ENCODE measurements around the gene TMEM266. TPM values are rescaled to one million over a fixed set of nuclear protein-coding genes. Genes with fewer than 3 reads are reported as not detected.

The TMEM266 gene
- total and polyA plus RNA-seq, 8 donors = 1.9 to 5.5 (median 4.2) TPM

DNA sequence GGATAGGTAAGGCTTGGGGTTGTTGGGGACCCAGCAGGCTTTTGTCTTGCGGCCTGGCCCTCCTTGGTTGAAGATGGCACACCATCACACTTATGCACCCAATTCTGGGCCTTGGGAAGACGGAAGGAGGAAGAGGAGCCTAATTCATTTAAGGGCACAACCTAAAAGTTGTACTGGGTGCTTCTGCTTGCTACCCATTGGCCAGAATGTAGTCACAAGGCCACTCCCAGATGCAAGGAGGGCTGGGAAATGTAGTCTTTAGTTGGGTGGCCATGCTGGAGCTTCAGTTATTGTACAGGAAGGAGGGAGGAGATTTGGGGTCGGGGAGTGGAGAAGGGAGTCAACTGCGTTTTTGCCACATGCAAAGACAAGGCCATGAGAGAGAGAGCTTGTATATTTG, 109.2 kb downstream of the TMEM266 start:
- TF ChIP-seq, protein P1, sequence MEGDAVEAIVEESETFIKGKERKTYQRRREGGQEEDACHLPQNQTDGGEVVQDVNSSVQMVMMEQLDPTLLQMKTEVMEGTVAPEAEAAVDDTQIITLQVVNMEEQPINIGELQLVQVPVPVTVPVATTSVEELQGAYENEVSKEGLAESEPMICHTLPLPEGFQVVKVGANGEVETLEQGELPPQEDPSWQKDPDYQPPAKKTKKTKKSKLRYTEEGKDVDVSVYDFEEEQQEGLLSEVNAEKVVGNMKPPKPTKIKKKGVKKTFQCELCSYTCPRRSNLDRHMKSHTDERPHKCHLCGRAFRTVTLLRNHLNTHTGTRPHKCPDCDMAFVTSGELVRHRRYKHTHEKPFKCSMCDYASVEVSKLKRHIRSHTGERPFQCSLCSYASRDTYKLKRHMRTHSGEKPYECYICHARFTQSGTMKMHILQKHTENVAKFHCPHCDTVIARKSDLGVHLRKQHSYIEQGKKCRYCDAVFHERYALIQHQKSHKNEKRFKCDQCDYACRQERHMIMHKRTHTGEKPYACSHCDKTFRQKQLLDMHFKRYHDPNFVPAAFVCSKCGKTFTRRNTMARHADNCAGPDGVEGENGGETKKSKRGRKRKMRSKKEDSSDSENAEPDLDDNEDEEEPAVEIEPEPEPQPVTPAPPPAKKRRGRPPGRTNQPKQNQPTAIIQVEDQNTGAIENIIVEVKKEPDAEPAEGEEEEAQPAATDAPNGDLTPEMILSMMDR (IDR thresholded peaks at IDR 0.05) = no peak
- WGBS, 2 donors = 83 to 86% methylated on average over 4 of the region's 4 CpGs
- no peaks in the 10 kb centered on the region for H3K36me3 ChIP-seq
- FAIRE-seq (no peak), ATAC-seq (peak in 1 of 4 donors; percentile 50), DNase-seq (no peak)
- H3K4me1 ChIP-seq = no peaks in the 10 kb centered on the region
- no peaks in the 10 kb centered on the region for H3K27me3 ChIP-seq
- no peak overlapping the region for H3K4me3 ChIP-seq
- intact Hi-C loops (cut with DNase I) = no loop called here
- H3K27ac ChIP-seq = no peak overlapping the region
- H3K9me3 ChIP-seq = no peaks in the 10 kb centered on the region

DNA sequence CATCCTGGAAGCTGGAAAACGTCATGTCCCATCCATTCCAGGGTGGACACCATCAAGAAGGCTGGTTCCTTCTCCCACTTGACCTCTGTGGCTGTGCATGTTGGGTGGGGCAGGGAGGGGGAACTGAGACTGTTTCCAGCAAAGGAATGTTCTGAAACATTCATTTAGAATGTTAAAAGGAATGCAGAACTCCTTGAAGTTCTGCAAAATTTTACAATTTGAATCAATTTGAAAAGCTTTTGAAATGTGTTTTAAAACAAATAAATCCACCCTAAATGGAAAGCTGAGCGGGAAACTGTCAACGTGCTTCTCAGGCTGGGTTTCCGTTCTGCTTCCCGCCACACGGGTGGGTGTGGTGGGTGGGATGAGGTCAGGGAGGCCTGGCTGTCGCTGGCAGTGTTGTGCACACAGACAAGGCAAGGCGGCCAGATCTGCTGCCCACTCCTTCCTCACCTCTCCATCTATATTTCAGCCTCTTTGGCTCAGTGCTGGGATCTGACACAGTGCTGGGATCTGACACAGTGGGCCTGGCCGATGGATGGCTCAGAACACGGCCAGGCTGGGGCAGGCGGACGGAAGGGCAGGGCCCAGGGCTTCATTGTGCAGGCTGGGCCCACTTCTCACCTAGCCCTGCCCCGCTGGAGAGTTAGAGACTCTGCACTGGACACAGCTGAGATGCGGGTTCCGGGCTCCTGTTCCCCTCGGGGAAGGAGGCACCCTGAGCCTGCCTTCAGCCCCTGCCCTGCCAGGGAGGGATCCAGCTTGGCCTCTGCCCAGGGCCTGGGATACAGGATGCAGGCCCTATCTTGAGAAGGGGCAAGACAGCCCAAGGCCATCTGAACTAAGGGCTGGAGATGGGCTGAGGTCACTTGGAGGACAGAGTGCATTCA, 110.4 kb downstream of the TMEM266 start:
- Histone ChIP-seq H3K4me1 (no peaks in the 10 kb centered on the region), H3K36me3 (no peaks in the 10 kb centered on the region), H3K27ac (no peak overlapping the region), H3K4me3 (no peak overlapping the region), H3K27me3 (no peaks in the 10 kb centered on the region), H3K9me3 (no peaks in the 10 kb centered on the region)
- WGBS, 2 donors = 87 to 92% methylated on average over 16 of the region's 16 CpGs
- no peak for ATAC-seq
- FAIRE-seq = no peak
- no peak for DNase-seq
- intact Hi-C loops (cut with DNase I) = no loop called here
- TF ChIP-seq, protein P1 (IDR thresholded peaks at IDR 0.05) = no peak

DNA sequence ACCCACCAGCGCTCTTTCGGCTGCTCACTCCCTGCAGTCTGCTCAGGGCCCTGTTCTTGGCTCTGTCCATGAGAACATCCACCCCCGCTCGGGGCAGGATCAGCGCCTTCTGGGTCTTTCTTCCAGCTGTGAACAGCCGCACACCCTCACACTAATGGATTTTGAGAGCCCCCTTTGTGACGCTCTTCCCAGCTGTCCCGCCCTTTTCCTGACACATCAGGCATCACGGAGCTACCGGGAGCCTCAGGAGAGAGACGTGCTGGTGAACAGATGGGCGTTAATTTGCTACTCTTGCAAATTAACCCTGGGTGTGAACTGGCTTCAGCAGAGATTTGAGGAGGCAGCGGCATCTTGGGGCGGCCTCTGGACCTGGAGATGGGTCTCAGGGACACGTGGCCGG, 113.0 kb downstream of the TMEM266 start:
- no peaks in the 10 kb centered on the region for H3K9me3 ChIP-seq
- H3K4me1 ChIP-seq = no peaks in the 10 kb centered on the region
- no peak overlapping the region for H3K27ac ChIP-seq
- no peak overlapping the region for H3K4me3 ChIP-seq
- DNase-seq (no peak), ATAC-seq (peak in 1 of 4 donors; percentile 30), FAIRE-seq (no peak)
- H3K36me3 ChIP-seq = no peaks in the 10 kb centered on the region
- intact Hi-C loops (cut with DNase I) = no loop called here
- TF ChIP-seq, protein P1 (IDR thresholded peaks at IDR 0.05) = no peak
- H3K27me3 ChIP-seq = no peaks in the 10 kb centered on the region
- WGBS, 2 donors = 85 to 86% methylated on average over 16 of the region's 16 CpGs

DNA sequence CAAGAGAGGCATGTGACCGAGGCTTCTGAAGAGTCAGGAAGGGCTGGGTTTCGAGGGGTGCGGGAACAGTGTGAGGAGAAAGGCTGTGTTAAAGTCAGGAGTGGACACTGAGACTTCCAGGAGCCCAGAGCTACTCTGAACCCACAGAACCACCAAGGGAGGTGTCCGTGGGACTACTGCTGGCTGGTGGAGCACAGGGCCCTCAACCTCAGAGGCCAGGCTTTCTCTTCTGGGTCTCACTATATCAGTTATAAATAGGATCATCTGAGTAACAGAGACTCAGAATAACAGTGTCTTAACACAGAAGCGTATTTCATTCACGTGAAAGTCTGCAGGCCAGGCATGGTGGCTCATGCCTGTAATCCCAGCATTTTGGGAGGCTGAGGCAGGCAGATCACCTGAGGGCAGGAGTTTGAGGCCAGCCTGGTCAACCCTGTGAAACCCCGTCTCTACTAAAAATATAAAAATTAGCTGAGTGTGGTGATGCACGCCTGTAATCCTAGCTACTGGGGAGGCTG, 113.6 kb downstream of the TMEM266 start:
- no peak for ATAC-seq
- H3K4me1 ChIP-seq = no peaks in the 10 kb centered on the region
- no peaks in the 10 kb centered on the region for H3K9me3 ChIP-seq

More for the DNA sequence above, 113.6 kb downstream of the TMEM266 start:
- 95 to 97% methylated on average over 8 of the region's 8 CpGs for WGBS, 2 donors
- TF ChIP-seq, protein P1 (IDR thresholded peaks at IDR 0.05) = no peak
- Histone ChIP-seq H3K27ac (no peak overlapping the region), H3K27me3 (no peaks in the 10 kb centered on the region), H3K36me3 (no peaks in the 10 kb centered on the region), H3K4me3 (no peak overlapping the region)
- FAIRE-seq (no peak), DNase-seq (no peak)
- intact Hi-C loops (cut with DNase I) = no loop called here

Data from pancreas (tissue), 10 donors.